HCT116 (cell line): ENCODE results near the gene HMCN2. TPM values are rescaled to one million over a fixed set of nuclear protein-coding genes. Genes with fewer than 3 reads are reported as not detected.

ENCODE experiments used
- ATAC-seq: fragments of 200-7000 bp; cut with Tn5 transposase; 2 replicates; pipeline ENCODE4 v1.9.1; 2020; ENCODE audit warnings: mild to moderate bottlenecking, moderate library complexity
- BruUV-seq: library from RNA; stranded (reverse); fragments of 400-500 nt; replicated peaks from 2 replicates; lab custom pipeline; 2021; lab: Mats Ljungman, UMichigan
- CTCF ChIA-PET: fragments of 300-600 bp; sonication (Branson Sonifier 250); formaldehyde crosslinking; loops from one replicate; lab custom pipeline; 2021; ENCODE audit warnings: antibody characterized with exemption; lab: Charles Lee
- POLR2A ChIA-PET: fragments of 300-600, 350-600 bp; sonication (Branson Sonifier 250); formaldehyde crosslinking; loops from one replicate; lab custom pipeline; 2021; ENCODE audit warnings: antibody characterized with exemption; lab: Charles Lee
- RAD21 ChIA-PET, 2 experiments: fragments of 300-600 bp; sonication (Branson Sonifier 250); formaldehyde crosslinking; loops; one replicate each; lab custom pipeline; 2023; ENCODE audit warnings: low total read pairs in 2 of 2; ENCODE audit not compliant: uncharacterized antibody in 2 of 2, unreplicated experiment in 2 of 2, low non-redundant PET in 1 of 2; lab: Charles Lee
- DNase-seq: peaks from one replicate; pipeline ENCODE4 v3.0.0-alpha.2; 2010; ENCODE audit warnings: low read depth, low spot score
- H2AFZ ChIP-seq: fragments of 200-600 bp; shearing (Covaris generic), sonication (generic); 2 replicates; pipeline ENCODE4 v1.6.1; 2017; ENCODE audit warnings: low read depth, mixed run types, mixed read lengths, antibody characterized with exemption, low read length; ENCODE audit not compliant: poor library complexity, severe bottlenecking
- H3K27ac ChIP-seq: 2 replicates; pipeline ENCODE4 v1.5.1; 2012; ENCODE audit warnings: low read depth, low read length
- H3K27me3 ChIP-seq: fragments of 200-600 bp; sonication (generic); 2 replicates; pipeline ENCODE4 v1.6.1; 2016; ENCODE audit warnings: mixed run types, low read length, mixed read lengths; ENCODE audit not compliant: insufficient read depth
- H3K36me3 ChIP-seq, 2 experiments: fragments of 200-500 bp in 1 of 2; fragments of 200-600 bp in 1 of 2; sonication (Bioruptor generic) in 1 of 2; sonication (generic) in 1 of 2; 2 replicates each; pipeline versions ENCODE4 v1.5.1 to v1.6.1; 2014 to 2016; ENCODE audit warnings: low read length in 2 of 2, inconsistent platforms in 1 of 2, mixed read lengths in 1 of 2, mixed run types in 1 of 2; ENCODE audit not compliant: insufficient read depth in 2 of 2, control insufficient read depth in 1 of 2
- H3K4me1 ChIP-seq, 2 experiments: fragments of 200-600 bp in 1 of 2; sonication (generic) in 1 of 2; 2 replicates each; pipeline versions ENCODE4 v1.5.1 to v1.6.1; 2012 to 2017; ENCODE audit warnings: low read length in 2 of 2, inconsistent platforms in 1 of 2, mild to moderate bottlenecking in 1 of 2, mixed read lengths in 1 of 2, mixed run types in 1 of 2, moderate library complexity in 1 of 2; ENCODE audit not compliant: insufficient read depth in 2 of 2, control insufficient read depth in 1 of 2
- H3K4me2 ChIP-seq: fragments of 200-600 bp; sonication (generic); 2 replicates; pipeline ENCODE4 v1.6.1; 2017; ENCODE audit warnings: mixed run types, low read length, mixed read lengths
- H3K4me3 ChIP-seq, 2 experiments: fragments of 200-600 bp in 1 of 2; sonication (generic) in 1 of 2; replicated peaks in 1 of 2; 2 replicates each; pipeline ENCODE4 v1.5.1; 2011 to 2016; ENCODE audit warnings: low read length in 2 of 2, control low read depth in 1 of 2, low read depth in 1 of 2, mild to moderate bottlenecking in 1 of 2, mixed read lengths in 1 of 2, mixed run types in 1 of 2
- H3K79me2 ChIP-seq: fragments of 200-600 bp; sonication (generic); 2 replicates; pipeline ENCODE4 v1.6.1; 2017; ENCODE audit warnings: mild to moderate bottlenecking, mixed run types, low read length, moderate library complexity, mixed read lengths; ENCODE audit not compliant: insufficient read depth
- H3K9ac ChIP-seq: fragments of 200-600 bp; sonication (generic); 2 replicates; pipeline ENCODE4 v1.6.1; 2016; ENCODE audit warnings: low read length, mixed read lengths
- H3K9me2 ChIP-seq: fragments of 200-600 bp; sonication (generic), shearing (Covaris generic); 2 replicates; pipeline ENCODE4 v1.6.1; 2017; ENCODE audit warnings: mixed run types, mild to moderate bottlenecking, moderate library complexity; ENCODE audit not compliant: insufficient read depth
- H3K9me3 ChIP-seq, 2 experiments: fragments of 200-500 bp in 1 of 2; fragments of 200-600 bp in 1 of 2; sonication (Bioruptor generic) in 1 of 2; sonication (generic) in 1 of 2; 2 replicates each; pipeline ENCODE4 v1.6.1; 2014 to 2017; ENCODE audit warnings: low read length in 2 of 2, mixed read lengths in 2 of 2, inconsistent platforms in 1 of 2, low read depth in 1 of 2, mild to moderate bottlenecking in 1 of 2, mixed run types in 1 of 2, moderate library complexity in 1 of 2; ENCODE audit not compliant: control insufficient read depth in 1 of 2, insufficient read depth in 1 of 2
- H4K20me1 ChIP-seq: fragments of 200-600 bp; sonication (generic), shearing (Covaris generic); 2 replicates; pipeline ENCODE4 v1.6.1; 2017; ENCODE audit warnings: mixed run types, mild to moderate bottlenecking, moderate library complexity; ENCODE audit not compliant: insufficient read depth
- CTCF ChIP-seq, 3 experiments: fragments of 200-600 bp in 1 of 3; sonication (generic) in 1 of 3; IDR thresholded peaks in 2 of 3; conservative IDR thresholded peaks in 1 of 3; 2 replicates each; pipeline ENCODE4 v1.5.1; 2012 to 2017; ENCODE audit warnings: low read depth in 2 of 3, low read length in 2 of 3, antibody characterized with exemption in 1 of 3, borderline replicate concordance in 1 of 3, control low read depth in 1 of 3, mild to moderate bottlenecking in 1 of 3, mixed read lengths in 1 of 3, mixed run types in 1 of 3, moderate library complexity in 1 of 3; ENCODE audit not compliant: insufficient read depth in 1 of 3
- ELF1 ChIP-seq: IDR thresholded peaks from 2 replicates; pipeline ENCODE4 v1.6.1; 2012; ENCODE audit warnings: low read depth, borderline replicate concordance
- JUND ChIP-seq: IDR thresholded peaks from 2 replicates; pipeline ENCODE4 v1.6.1; 2012
- POLR2A ChIP-seq: IDR thresholded peaks from 2 replicates; pipeline ENCODE4 v1.7.0; 2011; ENCODE audit warnings: borderline replicate concordance; ENCODE audit not compliant: insufficient read depth, insufficient read length; ENCODE audit errors: extremely low read depth
- RAD21 ChIP-seq: IDR thresholded peaks from 2 replicates; pipeline ENCODE4 v1.6.1; 2012; ENCODE audit warnings: low read depth, mild to moderate bottlenecking
- SP1 ChIP-seq: IDR thresholded peaks from 2 replicates; pipeline ENCODE4 v1.6.1; 2012; ENCODE audit warnings: low read depth
- TCF7L2 ChIP-seq: IDR thresholded peaks from 2 replicates; pipeline ENCODE4 v1.7.0; 2011; ENCODE audit warnings: borderline replicate concordance, inconsistent platforms; ENCODE audit not compliant: insufficient read depth, insufficient read length; ENCODE audit errors: extremely low read depth
- YY1 ChIP-seq: IDR thresholded peaks from 2 replicates; pipeline ENCODE4 v1.6.1; 2011; ENCODE audit warnings: low read length, low read depth, moderate library complexity, mild to moderate bottlenecking; ENCODE audit not compliant: insufficient replicate concordance; ENCODE audit errors: extremely low read depth
- ZFX ChIP-seq: fragments of 450-650 bp; IDR thresholded peaks from 2 replicates; pipeline ENCODE4 v1.6.1; 2017
- intact Hi-C: fragments of 100-400 bp; cut with micrococcal nuclease; formaldehyde crosslinking; loops from 2 replicates; pipeline ENCODE4 v1.10.0; 2022
- total RNA-seq: library from RNA; stranded (reverse); gene quantifications from one replicate; pipeline ENCODE4 v1.2.1, GENCODE V29; 2021; ENCODE audit not compliant: unreplicated experiment

Gene HMCN2
- total RNA-seq, 1 experiment from 2014 or later, result 0.22 TPM

- no peak overlapping the region for H3K4me3 ChIP-seq
- H3K9me2 ChIP-seq, result no peaks in the 10 kb centered on the region
- TF ChIP-seq POLR2A (no peak), SP1 (no peak), JUND (no peak), ZFX (no peak), CTCF (IDR thresholded peaks at IDR 0.05 in 2 of 3, conservative IDR thresholded peaks at IDR 0.05 in 1 of 3; ENCODE audit: borderline replicate concordance in 1 of 3, insufficient read depth in 1 of 3, low read depth in 2 of 3, low read length in 2 of 3) (no peak), ELF1 (no peak), TCF7L2 (no peak)
- DNase-seq, result no peak
- H3K36me3 ChIP-seq, result no peaks in the 10 kb centered on the region
- no peak overlapping the region for H3K4me2 ChIP-seq
- no peak overlapping the region for H2AFZ ChIP-seq
- H4K20me1 ChIP-seq, result no peaks in the 10 kb centered on the region
- no peaks in the 10 kb centered on the region for H3K4me1 ChIP-seq
- POLR2A ChIA-PET, result no interaction called here
- H3K27me3 ChIP-seq, result no peaks in the 10 kb centered on the region
- CTCF ChIA-PET, result no interaction called here
- no peaks in the 10 kb centered on the region for H3K9me3 ChIP-seq
- intact Hi-C loops, result no loop called here
- RAD21 ChIA-PET, result no interaction called here
- no TSS peak for BruUV-seq
- ATAC-seq, result no peak
- H3K9ac ChIP-seq, result no peak overlapping the region
- no peak overlapping the region for H3K27ac ChIP-seq
- no peaks in the 10 kb centered on the region for H3K79me2 ChIP-seq
Observed at GRCh38 chr9:130380920-130381469, 115.4 kb downstream of the HMCN2 start.

- Histone ChIP-seq H3K9ac (no peak overlapping the region), H3K9me3 (no peaks in the 10 kb centered on the region), H3K4me1 (no peaks in the 10 kb centered on the region), H3K27ac (no peak overlapping the region), H3K9me2 (no peaks in the 10 kb centered on the region), H3K4me3 (no peak overlapping the region), H4K20me1 (no peaks in the 10 kb centered on the region), H2AFZ (no peak overlapping the region), H3K36me3 (no peaks in the 10 kb centered on the region), H3K4me2 (no peak overlapping the region), H3K79me2 (no peaks in the 10 kb centered on the region), H3K27me3 (no peaks in the 10 kb centered on the region)
- ChIA-PET RAD21 (interaction anchor here in 1 of 2 experiments (0.7 kb wide), 1 partner anchor 45 kb away, joined by 6 read pairs; no protein-coding TSS in a partner anchor), CTCF (no interaction called here), POLR2A (no interaction called here)
- BruUV-seq, result no TSS peak
- no peak for TF ChIP-seq YY1
- TF ChIP-seq RAD21, result no peak
- ATAC-seq, result no peak
- DNase-seq, result no peak
- intact Hi-C loops, result no loop called here
Observed at GRCh38 chr9:130381660-130382059, 116.1 kb downstream of the HMCN2 start.
